Parathyroid adenoma (tissue), 2 donors: ENCODE results near the gene CPSF7.

ENCODE experiments used
- H2AFZ ChIP-seq: fragments of 300-600 bp; sonication (generic); one replicate; pipeline ENCODE4 v1.7.0; 2017; ENCODE audit warnings: antibody characterized with exemption, mild to moderate bottlenecking
- H3K27ac ChIP-seq: fragments of 300-600 bp; sonication (generic); one replicate; pipeline ENCODE4 v1.7.0; 2017
- H3K27me3 ChIP-seq: fragments of 300-600 bp; sonication (generic); one replicate; pipeline ENCODE4 v1.7.0; 2017; ENCODE audit warnings: low read length; ENCODE audit not compliant: control insufficient read depth, insufficient read depth
- H3K36me3 ChIP-seq: fragments of 300-600 bp; sonication (generic); one replicate; pipeline ENCODE4 v1.7.0; 2017; ENCODE audit warnings: low read length; ENCODE audit not compliant: control insufficient read depth, insufficient read depth
- H3K4me1 ChIP-seq: fragments of 300-600 bp; sonication (generic); one replicate; pipeline ENCODE4 v1.7.0; 2017; ENCODE audit warnings: control low read depth
- H3K4me2 ChIP-seq: fragments of 300-600 bp; sonication (generic); one replicate; pipeline ENCODE4 v1.7.0; 2017; ENCODE audit warnings: low read length
- H3K4me3 ChIP-seq: fragments of 300-600 bp; sonication (generic); one replicate; pipeline ENCODE4 v1.7.0; 2017; ENCODE audit warnings: low read depth, low read length
- H3K79me2 ChIP-seq: fragments of 300-600 bp; sonication (generic); one replicate; pipeline ENCODE4 v1.7.0; 2017; ENCODE audit warnings: control low read depth
- H3K9ac ChIP-seq: fragments of 300-600 bp; sonication (generic); one replicate; pipeline ENCODE4 v1.7.0; 2017; ENCODE audit warnings: mild to moderate bottlenecking
- H3K9me3 ChIP-seq: fragments of 300-600 bp; sonication (generic); one replicate; pipeline ENCODE4 v1.7.0; 2017; ENCODE audit warnings: low read length; ENCODE audit not compliant: control insufficient read depth
- CTCF ChIP-seq: fragments of 300-600 bp; sonication (generic); IDR thresholded peaks from one replicate; pipeline ENCODE4 v1.7.0; 2017; ENCODE audit warnings: antibody characterized with exemption, mild to moderate bottlenecking
- donor health status: primary hyperparathyroidism.

Gene CPSF7

GRCh38 chr11:61375761-61376108, 54.0 kb downstream of the CPSF7 start:
- Histone ChIP-seq H2AFZ (no peak overlapping the region), H3K4me3 (no peak overlapping the region), H3K9ac (no peak overlapping the region), H3K9me3 (no peaks in the 10 kb centered on the region), H3K27ac (no peak overlapping the region), H3K4me1 (no peaks in the 10 kb centered on the region), H3K27me3 (no peaks in the 10 kb centered on the region), H3K36me3 (no peaks in the 10 kb centered on the region), H3K4me2 (no peak overlapping the region), H3K79me2 (no peaks in the 10 kb centered on the region)
- no peak for TF ChIP-seq CTCF

GRCh38 chr11:61372659-61373420, 56.9 kb downstream of the CPSF7 start:
- H3K4me3 ChIP-seq: no peak overlapping the region
- no peaks in the 10 kb centered on the region for H3K36me3 ChIP-seq
- H3K27me3 ChIP-seq: no peaks in the 10 kb centered on the region
- H3K9ac ChIP-seq: no peak overlapping the region
- no peak overlapping the region for H3K27ac ChIP-seq
- no peak overlapping the region for H2AFZ ChIP-seq
- TF ChIP-seq CTCF: no peak
- no peaks in the 10 kb centered on the region for H3K4me1 ChIP-seq
- no peaks in the 10 kb centered on the region for H3K9me3 ChIP-seq
- H3K4me2 ChIP-seq: no peak overlapping the region
- H3K79me2 ChIP-seq: no peaks in the 10 kb centered on the region

GRCh38 chr11:61370349-61371005, 59.3 kb downstream of the CPSF7 start:
- H3K4me3 ChIP-seq: no peak overlapping the region
- no peaks in the 10 kb centered on the region for H3K79me2 ChIP-seq
- H3K27me3 ChIP-seq: no peaks in the 10 kb centered on the region
- no peaks in the 10 kb centered on the region for H3K4me1 ChIP-seq
- H3K4me2 ChIP-seq: no peak overlapping the region
- H3K36me3 ChIP-seq: no peaks in the 10 kb centered on the region
- H3K9ac ChIP-seq: no peak overlapping the region
- TF ChIP-seq CTCF: no peak
- no peaks in the 10 kb centered on the region for H3K9me3 ChIP-seq
- no peak overlapping the region for H2AFZ ChIP-seq
- no peak overlapping the region for H3K27ac ChIP-seq

- H3K27me3 ChIP-seq: no peaks in the 10 kb centered on the region
- no peak overlapping the region for H2AFZ ChIP-seq
- TF ChIP-seq CTCF: no peak
- no peak overlapping the region for H3K4me3 ChIP-seq
- H3K27ac ChIP-seq: no peak overlapping the region
- no peaks in the 10 kb centered on the region for H3K4me1 ChIP-seq
- no peaks in the 10 kb centered on the region for H3K9me3 ChIP-seq
- H3K36me3 ChIP-seq: no peaks in the 10 kb centered on the region
- H3K4me2 ChIP-seq: no peak overlapping the region
- no peak overlapping the region for H3K9ac ChIP-seq
- no peaks in the 10 kb centered on the region for H3K79me2 ChIP-seq
Observed at GRCh38 chr11:61369372-61370348, 60.1 kb downstream of the CPSF7 start.
